Subcutaneous adipose tissue (tissue), 4 donors: ENCODE measurements around the gene UBE4B. TPM values are rescaled to one million over a fixed set of nuclear protein-coding genes. Genes with fewer than 3 reads are reported as not detected.

ENCODE experiments used
- CTCF ChIP-seq: fragments of 450-650 bp; IDR thresholded peaks from one replicate; pipeline ENCODE4 v1.5.1; 2016; ENCODE audit warnings: low read depth, mild to moderate bottlenecking, control low read depth, antibody characterized with exemption, moderate library complexity
- total RNA-seq, 4 donors: library from RNA; depleted of rRNA; stranded (reverse); fragments of >200 nt; gene quantifications; one replicate each; pipeline ENCODE4 v1.1.0, GENCODE V29; 2016

Gene UBE4B
- total RNA-seq, 4 donors from 2014 or later, result 38.2 to 57.8 (median 50.0) TPM

DNA sequence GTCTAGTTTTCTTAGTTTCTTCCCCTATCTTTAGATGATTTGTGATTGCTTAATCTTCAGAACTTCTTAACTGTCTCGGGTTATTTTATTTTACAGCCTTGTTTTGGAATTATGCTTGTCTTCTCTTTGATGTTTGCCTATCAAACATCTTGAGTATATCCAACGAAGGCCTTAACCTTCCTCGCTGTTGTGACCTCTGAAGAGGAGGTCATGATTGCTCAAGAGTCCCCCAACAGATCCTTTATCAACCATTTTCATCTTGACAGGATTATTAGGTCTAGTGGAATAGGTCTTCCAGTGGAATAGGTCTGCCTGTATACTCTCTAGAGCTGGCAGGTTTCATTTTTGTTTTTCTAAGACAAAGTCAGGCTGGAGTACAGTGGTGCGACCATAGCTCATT lies 45.7 kb downstream of the UBE4B start:
- no peak for TF ChIP-seq CTCF

DNA sequence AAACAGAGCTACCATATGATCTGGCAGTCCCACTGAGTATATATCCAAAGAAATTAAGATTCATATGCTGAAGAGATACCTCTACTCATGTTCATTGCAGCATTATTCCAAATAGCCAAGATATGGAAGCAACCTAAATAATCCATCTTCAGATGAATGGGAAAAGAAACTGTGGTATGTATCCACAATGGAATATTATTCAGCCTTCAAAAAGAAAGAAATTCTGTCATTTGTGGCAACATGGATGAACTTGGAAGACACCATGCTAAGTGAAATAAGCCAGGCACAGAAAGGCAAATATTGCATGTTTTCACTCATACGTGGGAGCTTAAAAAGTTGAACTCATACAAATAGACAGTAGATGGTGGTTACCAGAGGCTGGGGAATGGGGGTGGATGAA lies 47.8 kb downstream of the UBE4B start:
- no peak for TF ChIP-seq CTCF

DNA sequence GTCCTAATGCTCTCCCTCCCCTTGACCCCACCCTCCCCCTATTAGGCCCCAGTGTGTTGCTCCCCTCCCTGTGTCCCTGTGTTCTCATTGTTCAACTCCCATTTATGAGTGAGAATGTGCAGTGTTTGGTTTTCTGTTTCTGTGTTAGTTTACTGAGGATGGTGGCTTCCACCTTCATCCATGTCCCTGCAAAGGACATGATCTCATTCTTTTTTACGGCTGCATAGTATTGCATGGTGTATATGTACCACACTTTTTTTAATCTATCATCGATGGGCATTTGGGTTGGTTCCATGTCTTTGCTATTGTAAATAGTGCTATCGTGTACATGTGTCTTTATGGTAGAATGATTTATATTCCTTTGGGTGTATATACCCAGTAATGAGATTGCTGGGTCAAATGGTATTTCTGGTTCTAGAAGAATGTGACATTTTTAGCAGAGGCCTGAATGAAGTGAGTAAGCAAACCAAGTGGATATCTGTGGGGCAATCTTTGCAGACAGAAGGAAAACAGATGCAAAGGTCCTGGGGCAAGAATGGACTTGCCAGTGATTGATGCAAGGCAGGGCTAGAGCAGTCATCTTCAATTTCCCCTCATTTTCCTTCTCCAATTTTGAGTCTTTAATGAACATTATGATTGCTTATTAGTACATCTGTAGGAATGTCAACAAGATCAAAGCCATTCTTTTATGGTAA lies 50.2 kb downstream of the UBE4B start:
- TF ChIP-seq CTCF, result no peak

- TF ChIP-seq CTCF, result no peak
These were observed 51.3 kb downstream of the UBE4B start for GRCh38 chr1:10084045-10084444.

GRCh38 chr1:10085076-10085475 lies 52.3 kb downstream of the UBE4B start:
- no peak for TF ChIP-seq CTCF

- no peak for TF ChIP-seq CTCF
These were observed 54.5 kb downstream of the UBE4B start for GRCh38 chr1:10087210-10087609.

- no peak for TF ChIP-seq CTCF
These were observed 69.2 kb downstream of the UBE4B start for GRCh38 chr1:10101929-10102328.
